Cardiac muscle cell (in vitro differentiated cells and primary cell): ENCODE measurements around the gene ANKRD12. TPM values are rescaled to one million over a fixed set of nuclear protein-coding genes. Genes with fewer than 3 reads are reported as not detected.

ENCODE experiments used
- DNase-seq, 2 donors: peaks; one replicate each; pipeline versions ENCODE4 v3.0.0 to v3.0.0-alpha.2; 2010 to 2017; ENCODE audit warnings: low read depth in 1 of 2, low spot score in 1 of 2
- H3K27ac ChIP-seq: fragments of 200-600 bp; sonication (generic); 2 replicates; pipeline ENCODE4 v1.5.1; 2016
- H3K27me3 ChIP-seq: fragments of 200-600 bp; sonication (generic); 2 replicates; pipeline ENCODE4 v1.6.0; 2016; ENCODE audit warnings: control low read depth
- H3K36me3 ChIP-seq: fragments of 200-600 bp; sonication (generic); 2 replicates; pipeline ENCODE4 v1.5.1; 2016; ENCODE audit warnings: control low read depth
- H3K4me1 ChIP-seq: fragments of 200-600 bp; sonication (generic); 2 replicates; pipeline ENCODE4 v1.8.1; 2017; ENCODE audit warnings: low read depth, mild to moderate bottlenecking, mixed run types
- H3K4me3 ChIP-seq: fragments of 200-600 bp; sonication (generic); 2 replicates; pipeline ENCODE4 v1.5.1; 2016; ENCODE audit warnings: mild to moderate bottlenecking
- H3K9me3 ChIP-seq: fragments of 200-600 bp; sonication (generic); 2 replicates; pipeline ENCODE4 v1.5.1; 2017; ENCODE audit warnings: low read depth, mild to moderate bottlenecking, control low read depth
- polyA plus RNA-seq: library from polyadenylated mRNA; unstranded; fragments of >200 nt; fragmentation: Nextera tagmentation; extraction: Ambion mirVana; gene quantifications from 2 replicates; pipeline ENCODE4 v1.2.1, GENCODE V29; 2016
- total RNA-seq: library from RNA; depleted of rRNA; stranded (reverse); fragments of >200 nt; gene quantifications from 2 replicates; pipeline ENCODE4 v1.2.3, GENCODE V29; 2016
- TF ChIP-seq, protein P1 (sequence below): IDR thresholded peaks from 2 replicates; pipeline ENCODE4 v1.5.1; 2012; ENCODE audit warnings: low read depth, mild to moderate bottlenecking, low read length

ANKRD12 gene
- total and polyA plus RNA-seq, 2 experiments from 2014 or later: 21.5 to 88.8 TPM

DNA sequence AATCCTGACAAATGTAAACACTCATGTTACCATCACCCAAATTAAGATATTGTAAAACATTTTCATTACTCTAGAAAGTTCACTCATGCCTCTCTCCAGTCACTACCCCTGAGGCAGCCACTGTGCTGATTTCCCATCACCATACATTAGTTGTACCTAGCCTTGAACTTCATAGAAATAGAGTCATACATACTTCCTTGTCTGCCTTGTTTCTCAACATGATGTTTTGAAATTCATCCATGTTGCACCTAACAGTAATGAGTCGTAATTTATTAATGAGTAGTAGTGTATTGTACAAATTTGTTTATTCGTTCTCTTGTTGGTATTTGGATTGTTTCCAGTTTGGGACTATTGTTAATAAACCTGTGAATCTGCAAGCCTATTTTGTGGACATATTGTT, 149.0 kb downstream of the ANKRD12 start:
- Histone ChIP-seq H3K4me3 (no peak overlapping the region), H3K36me3 (peaks cover 3% of the 10 kb centered on the region), H3K4me1 (no peaks in the 10 kb centered on the region), H3K27me3 (no peaks in the 10 kb centered on the region), H3K27ac (no peak overlapping the region), H3K9me3 (no peaks in the 10 kb centered on the region)
- TF ChIP-seq, protein P1, sequence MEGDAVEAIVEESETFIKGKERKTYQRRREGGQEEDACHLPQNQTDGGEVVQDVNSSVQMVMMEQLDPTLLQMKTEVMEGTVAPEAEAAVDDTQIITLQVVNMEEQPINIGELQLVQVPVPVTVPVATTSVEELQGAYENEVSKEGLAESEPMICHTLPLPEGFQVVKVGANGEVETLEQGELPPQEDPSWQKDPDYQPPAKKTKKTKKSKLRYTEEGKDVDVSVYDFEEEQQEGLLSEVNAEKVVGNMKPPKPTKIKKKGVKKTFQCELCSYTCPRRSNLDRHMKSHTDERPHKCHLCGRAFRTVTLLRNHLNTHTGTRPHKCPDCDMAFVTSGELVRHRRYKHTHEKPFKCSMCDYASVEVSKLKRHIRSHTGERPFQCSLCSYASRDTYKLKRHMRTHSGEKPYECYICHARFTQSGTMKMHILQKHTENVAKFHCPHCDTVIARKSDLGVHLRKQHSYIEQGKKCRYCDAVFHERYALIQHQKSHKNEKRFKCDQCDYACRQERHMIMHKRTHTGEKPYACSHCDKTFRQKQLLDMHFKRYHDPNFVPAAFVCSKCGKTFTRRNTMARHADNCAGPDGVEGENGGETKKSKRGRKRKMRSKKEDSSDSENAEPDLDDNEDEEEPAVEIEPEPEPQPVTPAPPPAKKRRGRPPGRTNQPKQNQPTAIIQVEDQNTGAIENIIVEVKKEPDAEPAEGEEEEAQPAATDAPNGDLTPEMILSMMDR: no peak
- no peak for DNase-seq

- H3K27me3 ChIP-seq: no peaks in the 10 kb centered on the region
- no peaks in the 10 kb centered on the region for H3K36me3 ChIP-seq
- H3K9me3 ChIP-seq: no peaks in the 10 kb centered on the region
- no peak overlapping the region for H3K4me3 ChIP-seq
- TF ChIP-seq, protein P1: no peak
- no peak for DNase-seq
- H3K27ac ChIP-seq: no peak overlapping the region
- H3K4me1 ChIP-seq: no peaks in the 10 kb centered on the region
Measured at GRCh38 chr18:9287036-9287435, 150.5 kb downstream of the ANKRD12 start.

- Histone ChIP-seq H3K4me1 (no peaks in the 10 kb centered on the region), H3K36me3 (no peaks in the 10 kb centered on the region), H3K9me3 (no peaks in the 10 kb centered on the region)
Measured at GRCh38 chr18:9289698-9290097, 153.1 kb downstream of the ANKRD12 start.

GRCh38 chr18:9290156-9290555, 153.6 kb downstream of the ANKRD12 start:
- Histone ChIP-seq H3K4me3 (no peak overlapping the region), H3K9me3 (no peaks in the 10 kb centered on the region), H3K4me1 (no peaks in the 10 kb centered on the region), H3K27me3 (no peaks in the 10 kb centered on the region), H3K27ac (no peak overlapping the region), H3K36me3 (no peaks in the 10 kb centered on the region)
- peak in 1 of 2 donors; percentile 3 for DNase-seq
- TF ChIP-seq, protein P1: no peak

More at GRCh38 chr18:9289698-9290097, 153.1 kb downstream of the ANKRD12 start:
- no peak overlapping the region for H3K27ac ChIP-seq
- TF ChIP-seq, protein P1: no peak
- no peaks in the 10 kb centered on the region for H3K27me3 ChIP-seq
- DNase-seq: no peak
- no peak overlapping the region for H3K4me3 ChIP-seq

DNA sequence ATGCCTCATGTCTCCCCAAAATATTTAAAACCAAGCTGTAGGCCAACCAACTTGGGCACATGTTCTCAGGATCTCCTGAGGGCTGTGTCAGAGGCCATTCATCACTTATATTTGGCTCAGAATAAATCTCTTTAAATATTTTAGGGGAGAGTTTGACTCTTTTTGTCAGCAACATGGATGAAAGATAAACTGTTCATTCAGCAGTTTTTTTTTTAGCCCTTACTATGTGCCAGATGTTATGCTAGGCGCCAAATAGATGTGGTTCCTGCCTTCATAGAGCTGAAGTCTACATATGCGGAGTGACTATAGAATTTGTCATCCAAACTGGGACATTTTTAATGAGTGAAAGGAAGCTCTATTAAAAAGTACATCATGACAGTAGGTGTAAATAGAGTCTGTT, 155.5 kb downstream of the ANKRD12 start:
- H3K4me1 ChIP-seq: no peaks in the 10 kb centered on the region
- DNase-seq: no peak
- H3K4me3 ChIP-seq: no peak overlapping the region
- no peaks in the 10 kb centered on the region for H3K27me3 ChIP-seq
- H3K9me3 ChIP-seq: no peaks in the 10 kb centered on the region
- TF ChIP-seq, protein P1: no peak
- H3K27ac ChIP-seq: no peak overlapping the region
- no peaks in the 10 kb centered on the region for H3K36me3 ChIP-seq

GRCh38 chr18:9293948-9294347, 157.4 kb downstream of the ANKRD12 start:
- no peak overlapping the region for H3K27ac ChIP-seq
- no peak overlapping the region for H3K4me3 ChIP-seq
- no peaks in the 10 kb centered on the region for H3K27me3 ChIP-seq
- no peaks in the 10 kb centered on the region for H3K9me3 ChIP-seq
- no peaks in the 10 kb centered on the region for H3K4me1 ChIP-seq
- no peak for DNase-seq
- H3K36me3 ChIP-seq: no peaks in the 10 kb centered on the region
- TF ChIP-seq, protein P1: no peak
